ENCODE results near the gene TGFB1.
A peak's percentile ranks its signal among the peaks of the same experiment; 100 is the strongest.

TGFB1 gene

GRCh38 chr19:41341669-41342490 is 11.8 kb downstream of the TGFB1 start:
- no peak for DNase-seq (ENCODE audit: low read depth in 2 of 2)

- no peak for DNase-seq (ENCODE audit: low read depth in 2 of 2)
Measured at GRCh38 chr19:41339936-41340335, 13.8 kb downstream of the TGFB1 start.

- DNase-seq (ENCODE audit: low read depth in 2 of 2) = no peak
Measured at GRCh38 chr19:41335467-41335866, 18.3 kb downstream of the TGFB1 start.

GRCh38 chr19:41334793-41335192 is 18.9 kb downstream of the TGFB1 start:
- DNase-seq (ENCODE audit: low read depth in 2 of 2) = no peak

- DNase-seq (ENCODE audit: low read depth in 2 of 2) = no peak
Measured at GRCh38 chr19:41332468-41332867, 21.3 kb downstream of the TGFB1 start.

GRCh38 chr19:41332000-41332399 is 21.7 kb downstream of the TGFB1 start:
- no peak for DNase-seq (ENCODE audit: low read depth in 2 of 2)

- DNase-seq (ENCODE audit: low read depth in 2 of 2) = no peak
Measured at GRCh38 chr19:41330946-41331678, 22.6 kb downstream of the TGFB1 start.

GRCh38 chr19:41330481-41330880 is 23.2 kb downstream of the TGFB1 start:
- no peak for DNase-seq (ENCODE audit: low read depth in 2 of 2)

GRCh38 chr19:41328842-41329225 is 24.9 kb downstream of the TGFB1 start:
- DNase-seq (ENCODE audit: low read depth in 2 of 2) = no peak

GRCh38 chr19:41328157-41328841 is 25.4 kb downstream of the TGFB1 start:
- DNase-seq (ENCODE audit: low read depth in 2 of 2) = peak in 1 of 2 donors; percentile 53

- peak; percentile 88 to 89 for DNase-seq (ENCODE audit: low read depth in 2 of 2)
Measured at GRCh38 chr19:41327576-41328156, 26.1 kb downstream of the TGFB1 start.

GRCh38 chr19:41327076-41327575 is 26.6 kb downstream of the TGFB1 start:
- DNase-seq (ENCODE audit: low read depth in 2 of 2) = no peak

GRCh38 chr19:41325947-41326706 is 27.6 kb downstream of the TGFB1 start:
- DNase-seq (ENCODE audit: low read depth in 2 of 2) = no peak

GRCh38 chr19:41325640-41325946 is 28.1 kb downstream of the TGFB1 start:
- no peak for DNase-seq (ENCODE audit: low read depth in 2 of 2)

- DNase-seq (ENCODE audit: low read depth in 2 of 2) = no peak
Measured at GRCh38 chr19:41324921-41325639, 28.6 kb downstream of the TGFB1 start.

- no peak for DNase-seq (ENCODE audit: low read depth in 2 of 2)
Measured at GRCh38 chr19:41324231-41324702, 29.5 kb downstream of the TGFB1 start.

- no peak for DNase-seq (ENCODE audit: low read depth in 2 of 2)
Measured at GRCh38 chr19:41323430-41324125, 30.1 kb downstream of the TGFB1 start.

GRCh38 chr19:41323023-41323422 is 30.7 kb downstream of the TGFB1 start:
- DNase-seq (ENCODE audit: low read depth in 2 of 2) = no peak

- DNase-seq (ENCODE audit: low read depth in 2 of 2) = no peak
Measured at GRCh38 chr19:41322451-41322850, 31.3 kb downstream of the TGFB1 start.
